Activated CD8-positive, alpha-beta T cell treated with anti-CD3 and anti-CD28 coated beads for 36 hours (primary cell): ENCODE data around the gene LMAN2. TPM values are rescaled to one million over a fixed set of nuclear protein-coding genes. Genes with fewer than 3 reads are reported as not detected.
A peak's percentile ranks its signal among the peaks of the same experiment; 100 is the strongest.

Experiments used
- ATAC-seq: fragments of 200-7000 bp; cut with Tn5 transposase; one replicate; pipeline ENCODE4 v1.10.0; 2021; ENCODE audit warnings: mild to moderate bottlenecking, moderate library complexity
- CTCF ChIA-PET: fragments of 350-600 bp; sonication (Branson Sonifier 250); formaldehyde crosslinking; loops from one replicate; lab custom pipeline; 2021; ENCODE audit warnings: antibody characterized with exemption; lab: Charles Lee
- POLR2A ChIA-PET: fragments of 350-600 bp; sonication (Branson Sonifier 250); formaldehyde crosslinking; loops from one replicate; lab custom pipeline; 2021; ENCODE audit warnings: antibody characterized with exemption; lab: Charles Lee
- DNase-seq: peaks from one replicate; pipeline ENCODE4 v3.0.0-alpha.2; 2020
- H3K27ac Mint-ChIP-seq: one replicate; pipeline ENCODE4 v1.8.0; 2021; ENCODE audit warnings: mild to moderate bottlenecking, mixed read lengths
- H3K27me3 Mint-ChIP-seq: one replicate; pipeline ENCODE4 v1.8.0; 2021; ENCODE audit warnings: mixed read lengths
- H3K36me3 Mint-ChIP-seq: one replicate; pipeline ENCODE4 v1.8.0; 2021; ENCODE audit warnings: low read depth, mixed read lengths
- H3K4me1 Mint-ChIP-seq: one replicate; pipeline ENCODE4 v1.8.0; 2021; ENCODE audit warnings: low read depth, mixed read lengths
- H3K4me3 Mint-ChIP-seq: one replicate; pipeline ENCODE4 v1.8.0; 2021; ENCODE audit warnings: mild to moderate bottlenecking, moderate library complexity, mixed read lengths
- H3K9me3 Mint-ChIP-seq: one replicate; pipeline ENCODE4 v1.8.0; 2021; ENCODE audit warnings: mixed read lengths
- intact Hi-C: fragments of 100-400 bp; cut with micrococcal nuclease; formaldehyde crosslinking; loops from one replicate; pipeline ENCODE4 v1.10.0; 2022
- total RNA-seq, 2 experiments: library from RNA; stranded (reverse); gene quantifications; one replicate each; pipeline ENCODE4 v1.2.3, GENCODE V29; 2021
- TF ChIP-seq, protein P1 (sequence below): fragments of 200-600 bp; IDR thresholded peaks from one replicate; pipeline ENCODE4 v1.8.0; 2022; ENCODE audit warnings: antibody characterized with exemption, mild to moderate bottlenecking

Gene LMAN2
- total RNA-seq, 2 experiments from 2014 or later, result 79.9 to 87.5 TPM

GRCh38 chr5:177327539-177328522 is 23.6 kb downstream of the LMAN2 start:
- no peaks in the 10 kb centered on the region for H3K27me3 Mint-ChIP-seq
- peaks cover 14% of the 10 kb centered on the region for H3K4me1 Mint-ChIP-seq
- no peaks in the 10 kb centered on the region for H3K9me3 Mint-ChIP-seq
- DNase-seq (peak; percentile 49), ATAC-seq (peak; percentile 87)
- peak overlapping the region; percentile 82 for H3K27ac Mint-ChIP-seq
- peaks cover 10% of the 10 kb centered on the region for H3K36me3 Mint-ChIP-seq
- CTCF ChIA-PET, result interaction anchor here (0.9 to 3.3 kb wide), 9 partner anchors 8 to 127 kb away, joined by 3 to 14 read pairs (median 4); no protein-coding TSS in a partner anchor
- intact Hi-C loops, result no loop called here
- TF ChIP-seq, protein P1, sequence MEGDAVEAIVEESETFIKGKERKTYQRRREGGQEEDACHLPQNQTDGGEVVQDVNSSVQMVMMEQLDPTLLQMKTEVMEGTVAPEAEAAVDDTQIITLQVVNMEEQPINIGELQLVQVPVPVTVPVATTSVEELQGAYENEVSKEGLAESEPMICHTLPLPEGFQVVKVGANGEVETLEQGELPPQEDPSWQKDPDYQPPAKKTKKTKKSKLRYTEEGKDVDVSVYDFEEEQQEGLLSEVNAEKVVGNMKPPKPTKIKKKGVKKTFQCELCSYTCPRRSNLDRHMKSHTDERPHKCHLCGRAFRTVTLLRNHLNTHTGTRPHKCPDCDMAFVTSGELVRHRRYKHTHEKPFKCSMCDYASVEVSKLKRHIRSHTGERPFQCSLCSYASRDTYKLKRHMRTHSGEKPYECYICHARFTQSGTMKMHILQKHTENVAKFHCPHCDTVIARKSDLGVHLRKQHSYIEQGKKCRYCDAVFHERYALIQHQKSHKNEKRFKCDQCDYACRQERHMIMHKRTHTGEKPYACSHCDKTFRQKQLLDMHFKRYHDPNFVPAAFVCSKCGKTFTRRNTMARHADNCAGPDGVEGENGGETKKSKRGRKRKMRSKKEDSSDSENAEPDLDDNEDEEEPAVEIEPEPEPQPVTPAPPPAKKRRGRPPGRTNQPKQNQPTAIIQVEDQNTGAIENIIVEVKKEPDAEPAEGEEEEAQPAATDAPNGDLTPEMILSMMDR, result no peak
- H3K4me3 Mint-ChIP-seq, result peak overlapping the region; percentile 18
- POLR2A ChIA-PET, result interaction anchor here (0.6 to 1.7 kb wide), 7 partner anchors 9 to 81 kb away, joined by 3 to 5 read pairs (median 4); no protein-coding TSS in a partner anchor

- TF ChIP-seq, protein P1, result no peak
- intact Hi-C loops, result no loop called here
- H3K4me1 Mint-ChIP-seq, result peaks cover 14% of the 10 kb centered on the region
- ChIA-PET CTCF (interaction anchor here (1.2 to 3.3 kb wide), 2 partner anchors 8 to 13 kb away, joined by 4 to 14 read pairs; no protein-coding TSS in a partner anchor), POLR2A (interaction anchor here (0.9 kb wide), 1 partner anchor 12 kb away, joined by 3 read pairs; no protein-coding TSS in a partner anchor)
- no peaks in the 10 kb centered on the region for H3K27me3 Mint-ChIP-seq
- ATAC-seq, result no peak
- H3K36me3 Mint-ChIP-seq, result peaks cover 12% of the 10 kb centered on the region
- H3K4me3 Mint-ChIP-seq, result no peak overlapping the region
- H3K9me3 Mint-ChIP-seq, result no peaks in the 10 kb centered on the region
- no peak for DNase-seq
- H3K27ac Mint-ChIP-seq, result no peak overlapping the region
These were observed 25.5 kb downstream of the LMAN2 start for GRCh38 chr5:177325868-177326381.

- H3K9me3 Mint-ChIP-seq, result peaks cover 6% of the 10 kb centered on the region
- H3K27me3 Mint-ChIP-seq, result no peaks in the 10 kb centered on the region
- POLR2A ChIA-PET, result interaction anchor here (1.5 kb wide), 1 partner anchor 11 kb away, joined by 5 read pairs; no protein-coding TSS in a partner anchor
- intact Hi-C loops, result no loop called here
- CTCF ChIA-PET, result interaction anchor here (1.3 to 5.0 kb wide), 4 partner anchors 12 to 82 kb away, joined by 4 to 31 read pairs (median 20); partner anchors contain the start of gene PFN3
- no peak overlapping the region for H3K27ac Mint-ChIP-seq
- peaks cover 17% of the 10 kb centered on the region for H3K36me3 Mint-ChIP-seq
- ATAC-seq, result no peak
- H3K4me3 Mint-ChIP-seq, result no peak overlapping the region
- peaks cover 19% of the 10 kb centered on the region for H3K4me1 Mint-ChIP-seq
- TF ChIP-seq, protein P1, result no peak
- DNase-seq, result no peak
These were observed 30.6 kb downstream of the LMAN2 start for GRCh38 chr5:177320879-177321278.

GRCh38 chr5:177319913-177320588 is 31.4 kb downstream of the LMAN2 start:
- no peak overlapping the region for H3K4me3 Mint-ChIP-seq
- H3K9me3 Mint-ChIP-seq, result peaks cover 6% of the 10 kb centered on the region
- ATAC-seq, result peak; percentile 63
- peaks cover 17% of the 10 kb centered on the region for H3K36me3 Mint-ChIP-seq
- peak; percentile 58 for DNase-seq
- no peaks in the 10 kb centered on the region for H3K27me3 Mint-ChIP-seq
- H3K4me1 Mint-ChIP-seq, result peaks cover 19% of the 10 kb centered on the region
- CTCF ChIA-PET, result interaction anchor here (0.7 to 5.1 kb wide), 11 partner anchors 8 to 228 kb away, joined by 3 to 41 read pairs (median 6); partner anchors contain the start of genes LMAN2 and PFN3
- no peak overlapping the region for H3K27ac Mint-ChIP-seq
- TF ChIP-seq, protein P1, result no peak
- POLR2A ChIA-PET, result interaction anchor here (1.5 kb wide), 1 partner anchor 11 kb away, joined by 5 read pairs; no protein-coding TSS in a partner anchor
- intact Hi-C loops, result loop anchor here (5.0 to 10.0 kb wide), 3 partner anchors 37 to 132 kb away; partner anchors contain the start of gene RGS14
